Hair follicular keratinocyte (primary cell): ENCODE data around the gene C15orf39. TPM values are rescaled to one million over a fixed set of nuclear protein-coding genes. Genes with fewer than 3 reads are reported as not detected.

Experiments
- total RNA-seq: library from RNA; depleted of rRNA; stranded (reverse); fragments of >200 nt; gene quantifications from 2 replicates; pipeline ENCODE4 v1.2.3, GENCODE V29; 2015

C15orf39 gene
- 8.6 and 11.2 TPM in 2 replicates for total RNA-seq

DNA sequence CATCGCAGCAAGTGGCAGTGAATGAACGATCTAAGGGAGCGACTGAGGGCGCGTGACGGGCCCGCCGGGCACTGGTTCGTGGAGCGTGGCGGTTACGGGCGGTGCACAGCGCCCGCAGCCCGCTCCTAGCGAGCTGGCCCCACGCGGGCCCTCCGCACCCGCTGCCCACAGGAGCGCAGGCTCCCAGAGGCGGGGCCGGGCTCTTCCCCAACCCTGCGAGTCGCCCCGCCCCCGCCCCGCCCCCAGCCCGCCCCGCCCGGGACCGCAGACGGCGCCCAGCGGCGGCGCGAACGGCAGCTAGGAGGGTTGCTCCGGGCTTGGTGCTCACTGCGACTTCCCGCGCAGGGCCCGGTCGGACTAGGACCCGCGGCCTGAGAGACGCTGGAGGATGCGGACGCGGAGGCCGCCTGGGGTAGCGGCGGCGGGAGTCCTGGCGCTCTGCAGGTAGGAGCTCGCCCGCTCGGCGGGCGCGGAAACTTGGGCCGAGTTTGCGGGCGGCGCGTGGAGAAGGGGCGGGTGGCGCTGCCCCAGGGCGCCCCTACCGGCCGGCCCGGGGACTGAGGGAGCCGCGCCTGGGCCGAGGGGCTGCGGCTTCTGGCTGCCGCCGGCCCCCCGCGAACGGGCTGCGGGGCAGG, at the start of gene C15orf39:
Gene C15orf39, plus strand, starts transcription at position 267 of the 635 bp plus-strand sequence. CDS start 4,167 bp downstream, outside the sequence.

DNA sequence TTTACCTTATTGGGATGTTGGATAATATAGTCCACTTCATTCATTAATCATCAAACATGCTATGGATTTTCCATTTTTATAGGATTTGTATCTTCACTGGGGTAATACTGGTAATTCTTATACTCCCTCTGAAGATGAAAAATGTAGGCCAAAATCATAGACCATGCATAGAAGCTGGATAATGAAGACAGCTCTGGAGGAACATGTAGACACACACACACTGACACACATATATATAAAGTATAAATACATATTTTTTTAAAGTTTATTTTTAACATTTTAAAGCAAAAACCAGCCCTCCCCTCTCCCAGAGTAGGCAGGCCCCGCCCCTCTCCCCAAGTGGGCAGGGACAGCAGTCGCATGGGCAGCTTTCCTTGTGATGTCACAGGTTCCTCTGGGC, 56.4 kb downstream of the C15orf39 start, which contains the start of gene GOLGA6C:
Gene GOLGA6C, plus strand, starts transcription at position 301 of the 400 bp plus-strand sequence. CDS start 265 bp downstream, outside the sequence.

Other genes starting within 250 kb of the C15orf39 start
- gene RPP25, start 245.1 kb upstream of the C15orf39 start, total RNA-seq: 1.6 and 3.7 TPM in 2 replicates
- gene SCAMP5, start 206.3 kb upstream of the C15orf39 start, total RNA-seq: under 0.01 TPM in 1 of 2 replicates, not detected in the other
- 10.5 and 30.1 TPM in 2 replicates for gene PPCDC, start 178.3 kb upstream of the C15orf39 start, total RNA-seq
- gene GOLGA6C, start 56.5 kb downstream of the C15orf39 start, total RNA-seq: not detected in 2 replicates
- gene GOLGA6D, start 81.0 kb downstream of the C15orf39 start, total RNA-seq: not detected in 2 replicates
- 76.2 and 115 TPM in 2 replicates for gene COMMD4, start 134.2 kb downstream of the C15orf39 start, total RNA-seq
- 3.0 and 7.7 TPM in 2 replicates for gene NEIL1, start 145.2 kb downstream of the C15orf39 start, total RNA-seq
- gene MAN2C1, start 166.7 kb downstream of the C15orf39 start, total RNA-seq: 35.4 and 59.5 TPM in 2 replicates
- 17.0 and 32.2 TPM in 2 replicates for gene SIN3A, start 249.8 kb downstream of the C15orf39 start, total RNA-seq